SK-MEL-5 (cell line): Measurements from ENCODE around the gene FCHSD2. TPM values are rescaled to one million over a fixed set of nuclear protein-coding genes. Genes with fewer than 3 reads are reported as not detected.
"Not testable (repeated sequence)": the region's sequence is repeated elsewhere in the genome, so short reads cannot be mapped to it uniquely, and the experiment has no call there.

Experiments
- DNase-seq: peaks from one replicate; pipeline ENCODE4 v3.0.0-alpha.2; 2016; ENCODE audit warnings: low read depth, low spot score
- in situ Hi-C: cut with HindIII; loops from 2 replicates; pipeline ENCODE4 v1.10.0; 2016; ENCODE audit warnings: low sequenced_read_pairs, high pct_unique_total_duplicates, low pct_unique_long_range_greater_than_20kb
- total RNA-seq: library from RNA; depleted of rRNA; stranded (reverse); fragments of >200 nt; shearing (Covaris generic); gene quantifications from 2 replicates; pipeline ENCODE4 v1.2.3, GENCODE V29; 2014

FCHSD2 gene
- total RNA-seq, 1 experiment from 2014 or later = 7.8 TPM

GRCh38 chr11:73107597-73107996 is 34.5 kb downstream of the FCHSD2 start:
- DNase-seq = no peak
- in situ Hi-C loops = no loop called here

GRCh38 chr11:73106347-73106746 is 35.8 kb downstream of the FCHSD2 start:
- in situ Hi-C loops = no loop called here
- DNase-seq = no peak

DNA sequence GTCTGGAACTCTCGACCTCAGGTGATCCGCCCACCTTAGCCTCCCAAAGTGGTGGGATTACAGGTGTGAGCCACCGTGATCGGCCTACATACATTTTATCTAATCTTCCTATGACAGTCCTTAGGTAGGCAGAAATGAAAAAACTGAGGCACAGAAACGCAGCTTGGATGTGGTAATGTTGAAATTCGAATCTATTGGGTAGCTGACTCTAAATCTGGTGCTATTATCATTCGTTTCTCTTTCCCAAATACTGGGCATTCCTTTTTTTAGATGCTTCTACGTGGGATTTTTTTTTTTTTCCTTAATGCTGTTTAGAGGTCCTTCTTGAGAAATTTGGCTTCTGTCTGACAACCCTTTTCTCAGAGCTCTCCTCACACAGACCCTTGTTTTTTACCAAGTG is 41.5 kb downstream of the FCHSD2 start:
- DNase-seq = no peak
- in situ Hi-C loops = no loop called here

DNA sequence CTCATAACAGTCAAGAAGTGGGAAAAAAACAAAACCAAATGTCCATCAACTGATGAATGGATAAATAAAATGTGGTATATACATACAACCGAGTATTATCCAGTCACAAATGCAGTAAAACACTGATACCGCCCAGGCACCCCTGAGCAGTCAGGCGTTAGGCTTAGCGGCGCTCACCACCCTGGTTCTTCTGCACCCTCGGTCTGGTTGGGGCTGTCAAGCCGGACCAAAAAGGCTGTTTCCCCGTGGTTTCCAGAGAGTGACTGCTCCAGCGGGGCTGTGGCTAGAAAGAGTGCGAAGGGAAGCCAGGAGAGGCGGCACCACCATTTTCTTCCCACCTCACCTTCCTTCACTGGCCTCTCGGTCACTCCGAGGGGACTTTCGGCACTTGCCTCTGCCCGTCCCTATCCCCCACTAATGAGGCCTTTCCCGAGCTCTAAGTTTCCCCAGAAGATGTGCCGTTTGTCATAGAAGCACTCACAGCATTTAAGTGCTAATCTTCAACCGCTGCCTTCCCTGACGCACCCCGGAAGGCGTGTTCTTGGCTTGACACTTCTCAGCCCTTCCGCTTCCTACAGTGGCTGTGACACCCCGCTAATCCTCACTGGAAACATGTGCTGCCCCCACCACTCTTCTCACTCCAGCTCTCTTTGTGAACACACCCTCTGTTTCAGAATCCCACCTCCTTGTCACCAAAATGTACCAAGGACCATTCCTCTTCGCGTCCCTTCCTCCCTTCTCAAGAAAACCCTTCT is 42.4 kb downstream of the FCHSD2 start:
- in situ Hi-C loops = no loop called here
- DNase-seq = no peak

- DNase-seq = no peak
- in situ Hi-C loops = no loop called here
Observed at GRCh38 chr11:73095613-73096012, 46.5 kb downstream of the FCHSD2 start.

DNA sequence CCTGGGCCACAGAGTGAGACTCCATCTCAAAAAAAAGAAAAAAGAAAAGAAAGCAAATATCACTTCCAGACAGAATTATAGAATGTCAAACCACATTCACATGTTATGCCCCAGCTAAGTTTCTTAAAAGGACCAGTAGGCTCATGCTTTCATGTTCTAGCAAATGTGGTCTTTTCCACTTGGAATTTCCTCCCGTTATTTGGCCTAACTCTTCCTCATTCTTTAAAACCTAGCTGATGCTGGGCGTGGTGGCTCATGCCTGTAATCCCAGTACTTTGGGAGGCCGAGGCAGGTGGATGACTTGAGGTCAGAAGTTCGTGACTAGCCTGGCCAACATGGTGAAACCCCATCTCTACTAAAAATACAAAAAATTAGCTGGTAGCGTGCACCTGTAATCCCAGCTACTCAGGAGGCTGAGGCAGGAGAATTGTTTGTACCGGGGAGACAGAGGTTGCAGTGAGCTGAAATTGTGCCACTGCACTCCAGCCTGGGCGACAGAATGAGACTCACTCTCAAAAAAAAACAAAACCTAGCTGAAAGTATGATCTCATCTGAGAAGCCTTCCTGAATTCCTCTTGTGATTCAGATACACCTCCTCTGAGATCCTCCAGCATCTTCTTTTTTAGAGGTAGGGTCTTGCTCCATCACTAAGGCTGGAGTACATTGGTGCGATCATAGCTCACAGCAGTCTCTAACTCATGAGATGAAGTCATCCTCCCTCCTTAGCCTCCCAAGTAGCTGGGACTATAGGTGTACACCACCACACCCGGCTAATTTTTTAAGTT is 50.4 kb downstream of the FCHSD2 start:
- no peak for DNase-seq
- in situ Hi-C loops = no loop called here

- in situ Hi-C loops = no loop called here
- DNase-seq = peak; percentile 97
Observed at GRCh38 chr11:73087730-73088129, 54.4 kb downstream of the FCHSD2 start.

DNA sequence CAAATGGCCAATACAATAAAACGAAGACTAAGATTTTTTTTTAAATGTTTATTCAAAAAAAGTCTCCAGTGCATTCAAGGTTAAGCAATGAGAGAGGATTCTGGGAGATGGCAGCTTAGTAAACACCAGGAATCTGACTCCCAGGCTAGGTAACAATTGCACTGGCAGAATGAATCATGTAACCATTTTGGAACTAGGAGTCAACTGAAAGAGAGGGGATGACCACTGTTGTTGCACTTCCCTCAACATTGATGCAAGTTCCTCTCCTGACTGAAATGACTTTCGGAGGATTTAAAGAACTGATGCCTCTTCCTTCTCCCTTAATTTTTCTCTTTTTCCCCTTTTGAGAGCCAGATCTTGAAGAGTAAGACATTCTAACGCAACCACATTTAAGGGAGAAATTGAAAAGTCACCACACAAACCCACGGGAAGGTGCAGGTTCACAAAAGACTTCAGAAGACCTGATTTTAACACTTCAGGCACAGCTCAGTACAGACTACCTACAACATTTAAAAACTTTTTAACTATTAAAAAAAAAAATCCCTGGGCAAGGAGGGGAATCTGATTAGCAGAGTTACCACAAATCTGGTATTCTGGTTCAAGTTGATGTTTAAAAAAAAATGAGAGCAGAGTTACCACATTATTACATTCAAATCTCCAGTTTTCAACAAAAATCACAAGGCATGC is 56.8 kb downstream of the FCHSD2 start:
- DNase-seq = no peak
- in situ Hi-C loops = no loop called here

- no peak for DNase-seq
- in situ Hi-C loops = no loop called here
Observed at GRCh38 chr11:73078631-73079030, 63.5 kb downstream of the FCHSD2 start.

GRCh38 chr11:73077454-73077853 is 64.7 kb downstream of the FCHSD2 start:
- DNase-seq = no peak
- in situ Hi-C loops = no loop called here

DNA sequence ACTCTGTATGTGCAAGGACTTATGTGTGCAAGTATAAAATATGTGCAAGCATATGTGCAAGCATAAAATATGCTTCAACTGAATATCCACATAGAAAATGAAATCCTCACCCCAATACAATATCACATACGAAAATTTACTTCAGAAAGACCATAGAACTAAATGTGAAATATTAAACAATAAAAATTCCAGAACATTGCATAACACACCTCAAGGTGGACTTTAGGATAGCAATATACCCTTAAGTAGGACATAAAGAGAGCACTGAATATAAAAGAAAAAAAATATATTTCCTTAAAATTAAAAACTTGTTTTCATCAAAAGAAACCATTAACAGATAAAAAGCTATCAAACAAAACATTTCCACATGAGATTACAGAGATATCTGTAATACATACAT is 67.8 kb downstream of the FCHSD2 start:
- DNase-seq = no peak
- in situ Hi-C loops = no loop called here

DNA sequence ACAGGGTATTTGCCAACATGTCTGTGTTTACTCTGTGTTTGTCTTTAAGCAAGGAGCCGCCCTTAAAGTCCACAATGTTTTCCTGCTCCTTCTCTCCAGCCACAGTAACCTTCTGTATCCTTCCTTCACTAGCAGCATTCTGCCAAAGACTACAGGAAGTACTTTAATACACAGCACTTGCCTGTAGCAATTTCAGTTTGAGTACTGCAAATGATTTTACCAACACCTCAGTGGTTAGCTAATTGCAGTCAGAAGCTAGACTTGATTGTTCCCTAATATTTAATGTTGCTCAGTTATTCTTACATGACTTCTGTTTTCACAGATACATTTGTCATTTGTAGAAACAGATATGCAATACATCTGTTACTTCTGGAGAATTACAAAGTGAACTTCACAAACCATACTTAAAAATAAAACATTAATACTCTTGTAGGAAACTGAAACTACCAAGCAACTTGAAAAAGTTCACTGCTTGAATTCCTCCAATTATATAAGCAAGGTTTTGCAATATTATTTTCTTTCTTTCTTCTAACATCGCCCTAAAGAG is 69.1 kb downstream of the FCHSD2 start:
- DNase-seq = peak; percentile 78
- in situ Hi-C loops = no loop called here

- in situ Hi-C loops = no loop called here
- no peak for DNase-seq
Observed at GRCh38 chr11:73070653-73071052, 71.5 kb downstream of the FCHSD2 start.

DNA sequence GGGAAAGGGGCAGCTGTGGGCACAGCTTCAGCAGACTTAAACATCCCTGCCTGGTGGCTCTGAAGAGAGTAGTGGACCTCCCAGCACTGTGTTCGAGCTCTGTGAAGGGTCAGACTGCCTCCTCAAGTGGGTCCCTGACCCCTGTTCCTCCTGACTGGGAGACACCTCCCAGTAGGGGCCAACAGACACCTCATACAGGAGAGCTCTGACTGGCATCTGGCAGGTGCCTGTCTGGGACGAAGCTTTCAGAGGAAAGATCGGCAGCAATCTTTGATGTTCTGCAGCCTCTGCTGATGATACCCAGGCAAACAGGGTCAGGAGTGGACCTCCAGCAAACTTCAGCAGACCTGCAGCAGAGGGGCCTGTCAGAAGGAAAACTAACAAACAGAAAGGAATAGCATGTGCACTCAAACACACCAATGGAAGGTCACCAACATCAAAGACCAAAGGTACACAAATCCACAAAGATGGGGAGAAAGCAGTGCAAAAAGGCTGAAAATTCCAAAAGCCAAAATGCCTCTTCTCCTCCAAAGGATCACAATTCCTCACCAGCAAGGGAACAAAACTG is 80.2 kb downstream of the FCHSD2 start:
- in situ Hi-C loops, DNase-seq: not testable (repeated sequence)

GRCh38 chr11:73061434-73061833 is 80.7 kb downstream of the FCHSD2 start:
- in situ Hi-C loops, DNase-seq: not testable (repeated sequence)

DNA sequence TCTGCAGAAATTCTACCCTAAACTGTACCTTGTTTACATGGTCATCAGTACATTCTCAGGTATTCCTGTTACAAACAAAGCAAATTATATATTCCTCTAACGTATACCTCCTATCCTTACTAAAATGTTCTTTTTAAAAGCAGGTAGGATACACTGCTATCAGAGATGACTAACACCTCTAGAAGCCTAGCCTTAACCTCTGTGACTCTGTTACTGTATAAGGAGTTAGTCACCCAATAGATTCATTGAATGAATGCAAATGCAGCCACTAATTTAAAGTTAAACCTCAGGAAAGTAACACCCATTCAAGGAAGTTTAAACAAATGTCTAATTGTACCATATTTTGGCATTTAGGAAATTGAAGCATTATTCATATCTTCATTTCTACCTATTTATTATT is 82.2 kb downstream of the FCHSD2 start:
- no peak for DNase-seq
- in situ Hi-C loops = no loop called here

- in situ Hi-C loops = no loop called here
- no peak for DNase-seq
Observed at GRCh38 chr11:73058989-73059674, 83.0 kb downstream of the FCHSD2 start.
